ENCODE results near the gene HPCAL1. TPM values are rescaled to one million over a fixed set of nuclear protein-coding genes. Genes with fewer than 3 reads are reported as not detected.
"Not testable (repeated sequence)": the region's sequence is repeated elsewhere in the genome, so short reads cannot be mapped to it uniquely, and the experiment has no call there.

HPCAL1 gene
- total and polyA plus RNA-seq, 11 donors: 18.9 to 63.2 (median 40.5) TPM

GRCh38 chr2:10257500-10258147 is 45.1 kb upstream of the HPCAL1 start:
- intact Hi-C loops (cut with DNase I): no loop called here
- WGBS, 4 donors: 84 to 92% (median 90%) methylated on average over 11 to 16 of the region's 16 CpGs
- H3K27me3 ChIP-seq: no peaks in the 10 kb centered on the region
- H3K9me3 ChIP-seq: no peaks in the 10 kb centered on the region
- H3K27ac ChIP-seq: no peak overlapping the region
- H3K4me1 ChIP-seq: no peaks in the 10 kb centered on the region
- H3K4me3 ChIP-seq: no peak overlapping the region
- DNase-seq (peak in 2 of 5 donors; percentile 11 to 38), ATAC-seq (no peak)
- TF ChIP-seq POLR2A (IDR thresholded peaks at IDR 0.05) (no peak), CTCF (IDR thresholded peaks at IDR 0.05) (no peak)
- H3K36me3 ChIP-seq: no peaks in the 10 kb centered on the region

- TF ChIP-seq CTCF (IDR thresholded peaks at IDR 0.05): no peak
- no peak for TF ChIP-seq POLR2A (IDR thresholded peaks at IDR 0.05)
- DNase-seq: no peak
- 78 to 86% (median 85%) methylated on average over 5 of the region's 5 CpGs for WGBS, 4 donors
- no peak for ATAC-seq
- H3K27ac ChIP-seq: no peak overlapping the region
- intact Hi-C loops (cut with DNase I): no loop called here
- H3K4me1 ChIP-seq: no peaks in the 10 kb centered on the region
- no peaks in the 10 kb centered on the region for H3K9me3 ChIP-seq
- H3K36me3 ChIP-seq: no peaks in the 10 kb centered on the region
- H3K27me3 ChIP-seq: no peaks in the 10 kb centered on the region
- no peak overlapping the region for H3K4me3 ChIP-seq
Observed at GRCh38 chr2:10258326-10258725, 44.4 kb upstream of the HPCAL1 start.

- intact Hi-C loops (cut with DNase I): no loop called here
- H3K36me3 ChIP-seq: no peaks in the 10 kb centered on the region
- TF ChIP-seq POLR2A (IDR thresholded peaks at IDR 0.05) (no peak), CTCF (IDR thresholded peaks at IDR 0.05) (no peak)
- ATAC-seq: no peak
- DNase-seq: no peak
- H3K9me3 ChIP-seq: no peaks in the 10 kb centered on the region
- H3K27ac ChIP-seq: no peak overlapping the region
- no peak overlapping the region for H3K4me3 ChIP-seq
- WGBS, 4 donors: 74 to 89% (median 86%) methylated on average over 3 of the region's 3 CpGs
- H3K27me3 ChIP-seq: no peaks in the 10 kb centered on the region
- H3K4me1 ChIP-seq: no peaks in the 10 kb centered on the region
Observed at GRCh38 chr2:10258726-10259125, 44.0 kb upstream of the HPCAL1 start.

- ATAC-seq: no peak
- TF ChIP-seq CTCF (IDR thresholded peaks at IDR 0.05) (no peak), POLR2A (IDR thresholded peaks at IDR 0.05) (no peak)
- intact Hi-C loops (cut with DNase I): no loop called here
- no peaks in the 10 kb centered on the region for H3K36me3 ChIP-seq
- no peak overlapping the region for H3K27ac ChIP-seq
- no peaks in the 10 kb centered on the region for H3K4me1 ChIP-seq
- H3K27me3 ChIP-seq: no peaks in the 10 kb centered on the region
- WGBS, 4 donors: 82 to 83% (median 82%) methylated on average over 11 to 12 of the region's 12 CpGs
- H3K9me3 ChIP-seq: no peaks in the 10 kb centered on the region
- DNase-seq: no peak
- H3K4me3 ChIP-seq: no peak overlapping the region
Observed at GRCh38 chr2:10260130-10260529, 42.6 kb upstream of the HPCAL1 start.

- H3K36me3 ChIP-seq; H3K4me3 ChIP-seq; H3K27me3 ChIP-seq; H3K9me3 ChIP-seq; ATAC-seq; DNase-seq; intact Hi-C loops (cut with DNase I); H3K27ac ChIP-seq: not testable (repeated sequence)
- 86 to 95% (median 90%) methylated on average over 4 to 5 of the region's 5 CpGs for WGBS, 4 donors
- peaks cover 0 to 12% (median 0%) of the 10 kb centered on the region in 12 donors for H3K4me1 ChIP-seq
Observed at GRCh38 chr2:10263526-10263925, 39.2 kb upstream of the HPCAL1 start.
